D341Med (cell line): ENCODE data around the gene GABRE.

ENCODE experiments used
- DNase-seq: peaks from one replicate; pipeline ENCODE4 v3.0.0; 2012; ENCODE audit warnings: low spot score

GABRE gene

DNA sequence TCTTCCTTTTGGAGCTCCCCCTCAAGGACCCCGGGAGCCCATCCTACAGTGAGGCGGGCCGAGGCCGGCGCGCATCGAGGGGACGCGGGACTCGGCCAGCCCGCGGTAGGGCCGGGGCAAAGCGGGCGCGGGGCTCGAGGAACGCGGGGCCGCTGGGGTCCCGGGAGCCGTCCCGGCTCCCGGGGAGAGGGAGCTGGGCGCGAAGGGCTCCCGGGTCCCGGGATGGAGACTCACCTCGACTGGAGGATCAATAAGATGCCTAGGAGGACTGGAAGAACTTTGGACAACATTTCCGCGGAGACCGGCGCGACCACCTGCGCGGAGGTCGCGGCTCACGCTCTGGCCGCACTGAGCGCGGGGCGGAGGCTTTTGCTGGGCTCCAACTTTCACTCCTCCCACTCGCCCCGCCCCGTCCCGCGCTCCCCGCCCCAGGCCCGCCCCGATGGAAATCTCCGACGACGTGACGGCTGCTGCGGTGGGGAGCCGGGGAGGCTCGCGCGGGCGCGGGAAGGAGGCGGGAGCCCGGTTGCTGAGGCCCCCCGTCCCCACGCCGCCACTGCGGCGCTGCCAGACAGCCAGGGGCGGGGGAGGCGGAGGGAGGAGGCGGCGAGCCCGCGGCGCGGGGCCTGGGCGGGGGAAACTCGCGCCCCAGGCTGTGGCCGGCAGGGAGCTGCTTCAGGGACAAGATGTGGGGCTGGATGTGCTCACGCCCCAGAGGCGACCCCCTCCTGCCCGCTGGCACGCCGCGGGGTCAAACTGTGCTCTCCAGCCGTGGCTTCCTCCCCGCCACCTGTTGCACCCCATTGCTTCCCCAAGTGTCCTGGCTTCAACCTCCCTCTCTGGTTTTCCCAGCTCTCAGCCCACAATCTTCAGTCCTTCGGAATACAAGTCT lies at the start of gene GABRE:
TSS of gene GABRE (minus strand) at position 341 of the 892 bp plus-strand sequence. CDS start at position 290, 51 bp downstream.
- DNase-seq: no peak

DNA sequence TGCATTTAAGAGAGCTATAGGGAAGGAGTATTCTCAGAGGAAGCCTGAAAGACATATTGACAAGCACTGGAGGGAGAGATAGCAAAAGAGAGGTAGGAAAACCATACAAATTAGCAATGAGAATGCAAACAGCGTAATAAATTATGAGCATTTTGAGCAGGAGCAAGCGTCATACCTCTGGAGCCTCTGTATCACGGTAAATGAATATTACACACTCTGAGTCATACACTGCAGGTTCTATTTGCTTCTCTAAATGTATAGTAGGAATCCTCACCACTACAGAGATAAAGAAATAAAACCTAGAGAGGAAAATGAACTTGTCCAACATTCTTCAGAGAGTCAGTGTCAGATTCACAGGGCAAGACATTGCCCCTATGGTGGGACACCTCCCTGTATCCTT lies 46.4 kb upstream of the GABRE start:
- no peak for DNase-seq

DNA sequence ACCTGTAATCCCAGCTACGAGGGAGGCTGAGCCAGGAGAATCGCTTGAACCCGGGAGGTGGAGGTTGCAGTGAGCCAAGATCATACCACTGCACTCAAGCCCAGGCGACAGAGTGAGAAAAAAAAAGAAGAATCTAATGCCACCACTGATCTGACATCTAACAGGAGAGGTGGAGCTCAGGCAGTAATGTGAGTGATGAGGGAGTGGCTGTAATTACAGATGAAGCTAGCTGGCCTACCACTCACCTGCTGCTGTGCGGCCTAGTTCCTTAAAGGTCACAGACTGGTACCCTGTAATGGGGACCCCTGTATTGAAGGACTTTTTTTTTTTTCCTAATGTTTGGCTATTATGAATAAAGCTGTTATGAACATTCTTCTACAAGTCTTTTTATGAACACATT lies 25.3 kb upstream of the GABRE start:
- no peak for DNase-seq

GRCh38 chrX:151997539-151997938 lies 23.1 kb upstream of the GABRE start:
- no peak for DNase-seq

- no peak for DNase-seq
Observed at GRCh38 chrX:151996347-151996746, 21.9 kb upstream of the GABRE start.

- DNase-seq: no peak
Observed at GRCh38 chrX:151994476-151994875, 20.0 kb upstream of the GABRE start.

GRCh38 chrX:151988706-151989299 lies 14.3 kb upstream of the GABRE start:
- no peak for DNase-seq

DNA sequence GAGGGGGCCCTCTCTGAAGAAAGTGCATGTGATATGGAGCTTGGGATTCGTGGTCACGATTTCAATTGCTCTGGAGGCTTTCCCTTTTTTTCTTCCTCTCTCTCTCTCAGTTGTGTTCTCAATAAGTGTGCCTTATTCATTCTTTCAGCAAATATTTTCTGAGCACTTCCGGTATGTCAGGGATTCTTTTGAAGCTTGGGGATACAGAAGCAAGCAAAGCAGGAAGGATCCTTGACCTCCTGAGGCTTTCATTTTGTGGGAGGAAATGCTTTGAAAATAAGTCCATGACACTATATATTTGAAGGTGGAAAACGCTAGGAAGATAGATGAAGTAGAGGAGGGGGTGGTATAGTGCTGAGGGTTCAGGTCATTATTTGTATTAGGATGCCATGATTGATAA lies 12.6 kb upstream of the GABRE start:
- DNase-seq: no peak

- no peak for DNase-seq
Observed at GRCh38 chrX:151985955-151986354, 11.5 kb upstream of the GABRE start.

DNA sequence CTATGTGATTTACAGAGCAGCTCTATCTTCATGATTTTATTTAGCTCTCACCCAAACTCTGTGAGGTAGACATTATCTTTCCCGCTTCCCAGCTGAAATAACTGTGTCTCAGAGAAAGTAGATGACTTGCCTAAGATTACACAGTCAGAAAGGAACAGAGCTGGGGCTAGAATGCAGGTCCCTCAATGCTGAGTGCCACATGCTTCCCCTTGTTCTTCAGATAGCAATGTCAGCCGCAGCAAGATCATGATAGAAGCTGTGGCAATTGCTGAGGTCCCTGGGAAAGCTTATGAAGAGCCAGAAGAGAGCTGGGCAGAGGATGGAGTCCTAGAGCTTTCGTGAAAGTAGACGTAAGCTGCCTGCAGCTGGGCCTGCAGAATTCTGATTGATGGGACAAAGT lies 11.1 kb upstream of the GABRE start:
- DNase-seq: no peak

- DNase-seq: no peak
Observed at GRCh38 chrX:151984902-151985301, 10.4 kb upstream of the GABRE start.

DNA sequence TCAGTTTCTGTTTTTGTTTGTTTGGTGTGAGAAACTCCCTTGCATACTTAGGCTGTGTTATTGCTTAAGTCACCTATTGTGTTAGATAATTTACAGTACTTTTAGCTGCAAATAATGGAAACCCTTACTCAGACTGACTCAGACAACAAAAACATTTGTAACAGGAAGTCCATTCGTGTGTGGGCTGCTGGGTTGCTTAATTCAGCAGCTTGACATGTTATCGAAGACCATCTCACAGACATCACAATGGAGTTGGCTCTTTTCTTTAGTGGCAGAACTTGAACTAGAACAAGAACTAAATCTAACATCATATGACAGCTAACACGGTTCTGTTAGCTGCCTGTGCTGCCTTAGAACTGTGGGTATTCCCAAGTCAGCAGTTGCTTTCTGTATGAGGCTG lies 9.9 kb upstream of the GABRE start:
- DNase-seq: no peak

GRCh38 chrX:151983186-151983585 lies 8.7 kb upstream of the GABRE start:
- no peak for DNase-seq

- DNase-seq: no peak
Observed at GRCh38 chrX:151982222-151982621, 7.7 kb upstream of the GABRE start.

- DNase-seq: no peak
Observed at GRCh38 chrX:151981129-151981528, 6.7 kb upstream of the GABRE start.

GRCh38 chrX:151977923-151978322 lies 3.4 kb upstream of the GABRE start:
- DNase-seq: no peak

- no peak for DNase-seq
Observed at GRCh38 chrX:151977009-151977408, 2.5 kb upstream of the GABRE start.

GRCh38 chrX:151975736-151976275 lies 1.3 kb upstream of the GABRE start:
- no peak for DNase-seq

GRCh38 chrX:151975228-151975593 lies 735 bp upstream of the GABRE start:
- no peak for DNase-seq

DNA sequence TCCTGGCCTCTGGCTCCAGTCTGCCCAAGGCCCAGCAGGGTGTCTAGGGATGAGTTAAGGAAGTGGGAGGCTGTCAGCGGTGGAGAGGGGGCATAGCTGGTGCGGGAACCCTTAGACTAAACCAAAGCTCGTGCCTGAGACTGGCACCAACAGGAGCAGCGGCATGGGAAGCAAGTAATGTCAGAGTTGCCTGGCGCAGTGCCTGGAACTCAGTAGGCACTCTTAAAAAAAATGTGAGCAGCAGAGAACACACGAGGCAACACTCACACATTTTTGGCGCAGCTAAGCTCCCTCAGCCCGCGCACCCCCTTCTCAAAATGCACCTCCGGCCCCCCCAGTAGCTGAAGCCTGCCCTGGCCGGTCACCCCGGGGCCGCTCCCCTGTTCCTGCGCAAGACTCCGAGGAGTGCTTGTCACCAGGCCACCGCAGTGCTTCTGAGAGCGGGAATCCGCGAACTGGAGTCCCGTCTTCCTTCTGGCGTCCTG lies 583 bp downstream of the GABRE start:
- DNase-seq: no peak

- DNase-seq: no peak
Observed at GRCh38 chrX:151973060-151973661, 1.3 kb downstream of the GABRE start.

DNA sequence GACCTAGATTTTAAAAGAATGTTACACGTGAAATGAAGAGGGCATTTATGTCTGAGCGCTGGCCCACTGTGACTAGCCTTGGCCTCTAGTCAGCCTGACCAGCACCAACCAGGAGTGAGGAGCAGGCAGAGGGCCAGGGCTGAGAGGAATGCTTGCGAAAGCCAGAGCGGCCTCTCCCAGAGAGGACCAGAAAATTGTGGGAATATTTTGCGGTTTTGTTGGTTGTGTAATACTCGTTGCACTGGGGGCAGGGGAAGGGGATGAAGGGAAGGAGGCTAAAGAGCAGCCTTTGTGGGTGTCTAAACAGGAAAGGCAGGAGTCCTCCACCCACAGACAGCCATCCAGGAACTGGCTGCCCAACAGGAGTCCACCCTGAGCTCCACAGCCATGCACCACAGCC lies 3.8 kb downstream of the GABRE start:
- DNase-seq: no peak

GRCh38 chrX:151970027-151970426 lies 4.4 kb downstream of the GABRE start:
- DNase-seq: no peak
